NOMO-1 treated with DMSO at 0.1 percent for 48 hours (cell line): ENCODE data around the gene CCDC188.

ENCODE experiments used
- DNase-seq: peaks from one replicate; lab custom pipeline; 2025; ENCODE audit not compliant: unreplicated experiment; lab: John Stamatoyannopoulos, UW

CCDC188 gene

DNA sequence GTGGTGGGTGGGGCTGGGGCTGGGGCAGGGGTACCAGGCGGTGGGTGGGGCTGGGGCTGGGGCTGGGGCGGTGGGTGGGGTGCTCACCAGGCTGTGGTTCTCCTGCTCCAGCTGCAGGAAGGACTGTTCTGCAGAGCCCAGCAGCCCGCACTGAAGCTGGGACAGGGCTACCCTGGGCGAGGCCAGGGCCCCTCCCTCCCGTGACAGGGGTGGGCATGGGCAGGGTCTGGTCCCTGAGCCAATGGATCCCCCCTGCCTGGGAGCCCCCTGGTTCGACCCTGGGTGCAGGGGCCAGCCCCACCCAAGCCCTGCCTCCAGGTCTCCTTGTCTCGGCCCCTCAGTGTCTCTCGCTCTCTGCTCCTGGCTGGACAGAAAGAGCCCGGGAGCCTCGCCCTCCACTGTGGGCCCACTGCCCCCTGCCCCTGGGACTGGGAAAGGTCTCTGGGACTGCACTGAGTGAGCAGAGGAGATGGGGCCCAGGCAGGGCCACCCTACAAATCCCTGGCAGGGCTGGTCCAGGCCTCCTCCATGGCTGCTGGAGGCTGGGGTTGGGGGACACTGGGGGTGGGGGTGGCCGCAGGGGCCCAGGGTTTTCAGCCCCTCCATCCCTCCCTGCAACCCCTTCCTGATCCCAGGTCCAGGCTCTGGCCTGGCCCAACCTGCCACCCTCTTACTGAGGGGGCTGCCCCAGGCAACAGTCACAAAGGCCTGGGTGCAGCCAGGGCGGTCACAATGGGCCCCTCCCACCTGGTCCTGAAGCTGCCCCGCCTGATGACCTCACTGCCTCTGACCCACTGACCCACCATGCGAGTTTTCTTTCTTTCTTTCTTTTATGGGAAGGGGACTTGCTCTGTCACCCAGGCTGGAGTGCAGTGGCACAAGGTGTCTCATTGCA is at the start of gene CCDC188:
Gene CCDC188 (minus strand): TSS at position 675 of the 895 bp plus-strand sequence. CDS start 69 bp downstream, at position 606.
- DNase-seq, result no peak

- no peak for DNase-seq
Measured at GRCh38 chr22:20199906-20200305, 49.1 kb upstream of the CCDC188 start.

DNA sequence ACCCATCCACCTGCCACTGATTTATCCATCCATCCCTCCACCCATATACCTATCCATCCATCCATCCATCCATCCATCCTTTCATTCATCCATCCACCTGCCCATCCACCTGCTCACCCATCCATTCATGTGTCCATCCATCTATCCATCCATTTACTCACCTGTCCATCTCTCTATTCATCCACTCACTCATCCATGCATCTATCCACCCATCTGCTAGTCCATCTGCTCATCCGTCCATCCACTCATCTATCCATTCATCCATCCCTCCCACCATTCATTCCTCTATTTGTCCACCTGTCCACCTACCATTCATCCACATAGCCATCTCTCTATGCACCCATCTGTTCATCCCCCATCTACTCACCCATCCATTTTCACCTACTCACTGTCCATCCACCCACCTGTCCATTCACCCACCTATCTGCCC is 48.6 kb upstream of the CCDC188 start:
- no peak for DNase-seq

- no peak for DNase-seq
Measured at GRCh38 chr22:20198557-20199319, 47.9 kb upstream of the CCDC188 start.

- no peak for DNase-seq
Measured at GRCh38 chr22:20197407-20198030, 46.7 kb upstream of the CCDC188 start.

DNA sequence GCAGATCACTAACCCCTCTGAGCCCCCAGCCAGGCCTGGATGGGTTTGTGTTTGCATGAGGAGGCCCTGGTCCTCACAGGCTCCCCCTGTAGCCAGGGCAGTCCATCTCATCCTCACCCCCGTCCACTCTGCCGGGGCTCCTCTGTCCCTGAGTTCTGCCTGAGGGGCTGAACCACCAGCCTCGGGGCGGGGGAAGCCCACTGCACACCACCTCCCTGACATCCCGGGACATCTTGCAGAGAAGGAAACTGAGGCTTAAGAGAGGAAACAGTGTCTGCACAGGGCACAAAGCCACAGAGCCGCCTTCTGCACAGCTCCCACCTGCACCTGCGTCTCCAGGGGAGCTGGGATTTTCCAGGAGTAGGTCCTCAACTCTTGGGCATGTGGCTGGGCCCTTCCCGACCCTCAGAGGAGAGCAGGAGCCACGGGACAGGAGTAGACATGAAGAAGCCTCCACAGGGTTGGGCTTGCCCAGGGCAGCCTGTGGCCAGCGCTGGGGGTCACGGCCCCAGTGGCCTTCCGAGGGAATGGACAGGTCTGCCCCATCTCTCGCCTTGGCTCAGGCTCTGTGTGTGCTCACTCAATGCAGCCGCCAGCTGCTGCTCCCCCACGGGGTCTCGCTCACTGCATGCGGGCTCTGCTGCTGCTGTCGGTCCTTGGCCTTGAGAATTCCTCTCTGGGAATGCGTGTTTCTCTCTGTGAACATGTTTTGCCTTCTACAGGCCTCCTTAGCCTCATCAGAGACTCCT is 45.4 kb upstream of the CCDC188 start:
- DNase-seq, result no peak

DNA sequence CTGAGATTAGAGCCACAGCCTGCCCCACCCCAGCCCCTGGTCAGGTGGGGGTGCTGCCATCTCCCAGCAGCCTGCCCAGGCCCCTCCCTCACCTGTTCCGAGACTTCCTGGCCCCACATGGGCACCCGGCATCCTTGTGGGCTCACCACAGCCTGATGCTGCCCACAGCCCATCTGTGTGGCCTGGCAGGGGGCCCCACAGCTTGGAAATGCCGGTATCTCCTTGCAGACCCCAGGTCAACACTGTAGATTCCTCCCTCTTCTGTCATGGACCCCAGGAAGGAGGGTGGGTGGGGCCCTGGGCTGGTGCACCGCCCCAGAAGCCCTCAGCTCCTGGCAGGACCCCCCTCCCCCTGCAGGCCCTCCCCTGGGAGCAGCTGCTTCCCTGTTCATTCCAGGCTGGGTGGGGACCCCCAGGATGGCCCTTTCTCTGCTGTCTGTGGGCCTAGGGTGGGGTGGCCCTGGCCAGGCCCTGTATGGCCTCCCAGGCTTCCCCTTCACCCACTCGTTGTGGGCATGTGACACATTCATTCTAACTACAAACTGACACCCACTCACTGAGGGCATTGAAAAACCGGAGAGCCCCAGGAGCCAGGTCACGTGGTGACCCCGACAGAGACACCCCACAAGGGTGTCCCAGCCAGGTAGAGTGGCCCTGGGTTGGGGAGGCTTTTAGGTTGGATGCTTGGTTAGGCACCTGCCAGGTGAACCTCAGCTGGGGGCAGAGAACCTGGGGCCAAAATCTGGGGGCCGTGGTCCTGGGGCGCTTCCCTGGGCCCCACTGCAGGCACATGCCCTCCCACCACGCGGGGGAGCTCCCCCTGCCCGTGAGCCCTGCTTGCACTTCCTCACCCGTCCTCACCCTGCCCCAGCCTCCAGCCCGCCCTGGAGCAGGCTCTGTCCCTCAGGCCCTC is 44.1 kb upstream of the CCDC188 start:
- DNase-seq, result no peak

DNA sequence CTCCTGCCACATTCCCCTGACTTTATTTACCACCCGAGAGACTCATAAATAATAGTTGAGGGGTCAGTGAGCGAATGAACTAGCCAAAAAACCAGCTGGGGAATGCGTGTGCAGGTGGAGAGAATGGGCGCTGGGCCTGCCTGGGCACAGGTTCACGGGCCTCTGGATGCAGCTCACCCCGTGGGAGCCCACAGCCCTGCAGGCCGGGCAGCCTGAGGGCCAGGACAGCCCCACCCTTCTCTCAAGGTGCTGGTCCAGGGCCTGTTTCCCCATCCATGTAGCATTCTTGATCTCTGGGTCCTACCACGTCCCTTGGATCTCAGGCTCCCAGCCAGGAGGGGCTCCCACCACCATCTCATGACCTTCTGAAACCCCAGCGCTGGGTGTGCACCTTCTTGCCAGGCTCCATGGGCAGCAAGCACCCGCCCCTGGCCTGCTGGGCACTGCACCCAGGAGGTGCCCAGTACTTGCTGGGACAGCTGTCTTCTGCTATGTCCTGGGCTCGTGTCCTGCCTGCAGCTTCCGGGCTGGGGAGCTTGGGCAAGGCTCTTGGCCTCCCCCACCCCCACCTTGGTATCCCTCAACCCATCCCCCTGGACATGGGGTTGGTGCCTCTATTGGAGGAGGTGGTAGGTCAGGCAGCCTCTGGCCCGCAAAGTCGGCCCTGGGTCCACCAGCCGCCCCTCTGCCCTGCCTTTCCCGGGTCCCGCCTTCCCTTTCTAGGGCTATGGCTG is 43.1 kb upstream of the CCDC188 start:
- no peak for DNase-seq

DNA sequence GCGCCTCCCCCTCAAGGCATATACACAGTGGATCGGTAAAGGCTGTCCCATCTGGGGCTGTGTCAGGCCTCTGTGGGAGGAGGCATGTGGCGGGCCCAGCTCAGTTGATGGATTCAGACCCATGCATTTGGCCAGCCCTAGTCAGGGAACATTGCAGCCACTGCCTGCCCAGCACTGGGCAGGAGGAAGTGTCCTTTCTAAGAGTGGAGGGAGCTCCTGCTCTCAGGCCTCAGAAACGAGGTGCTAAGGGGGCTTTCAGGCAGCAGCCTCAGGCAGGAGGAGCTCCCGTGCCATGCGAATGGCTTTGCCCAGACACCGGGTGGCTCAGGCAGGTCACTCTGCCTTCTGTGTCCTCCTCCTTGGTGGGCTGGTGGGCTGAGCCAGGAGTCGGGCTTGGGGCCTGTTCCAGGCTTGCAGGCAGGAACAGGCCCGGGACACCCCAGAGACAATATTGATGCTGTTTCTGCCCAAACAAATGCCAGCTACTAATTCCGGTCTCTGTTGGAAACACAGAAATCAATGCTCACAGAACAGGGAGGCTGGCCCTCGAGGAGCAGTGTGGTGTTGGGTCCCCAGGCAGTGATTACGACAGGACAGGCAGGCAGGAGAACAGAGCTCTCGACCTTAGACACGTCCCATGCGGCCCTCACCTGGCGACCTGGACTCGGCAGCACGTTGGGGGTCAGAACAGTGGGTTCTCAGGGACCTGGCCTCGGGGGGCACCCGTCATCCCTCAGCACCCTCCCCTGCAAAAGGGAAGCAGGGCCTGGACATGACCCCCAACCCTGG is 42.3 kb upstream of the CCDC188 start:
- DNase-seq, result no peak

GRCh38 chr22:20192293-20192971 is 41.6 kb upstream of the CCDC188 start:
- no peak for DNase-seq

DNA sequence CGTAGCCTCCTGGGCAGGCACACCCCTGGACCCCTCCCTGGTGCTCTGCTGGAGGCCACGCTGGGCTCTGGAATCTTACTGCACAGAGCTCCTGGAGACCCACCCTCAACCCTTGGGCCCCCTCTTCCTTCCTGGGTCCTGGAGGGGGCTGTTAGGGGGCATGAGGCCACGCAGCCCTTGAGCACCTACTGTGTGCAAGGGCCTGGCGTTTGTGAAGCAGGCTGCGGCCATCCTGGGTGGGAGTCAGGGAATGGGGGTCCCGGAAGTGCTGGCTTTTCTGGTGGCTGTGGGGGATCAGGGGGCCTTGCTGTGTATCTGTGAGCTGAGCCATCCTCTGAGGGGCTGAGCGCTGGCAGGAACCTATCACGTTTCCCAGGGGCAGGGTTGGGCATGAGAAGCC is 40.9 kb upstream of the CCDC188 start:
- DNase-seq, result no peak

GRCh38 chr22:20191000-20191515 is 40.2 kb upstream of the CCDC188 start:
- no peak for DNase-seq

- no peak for DNase-seq
Measured at GRCh38 chr22:20188567-20188877, 37.7 kb upstream of the CCDC188 start.

DNA sequence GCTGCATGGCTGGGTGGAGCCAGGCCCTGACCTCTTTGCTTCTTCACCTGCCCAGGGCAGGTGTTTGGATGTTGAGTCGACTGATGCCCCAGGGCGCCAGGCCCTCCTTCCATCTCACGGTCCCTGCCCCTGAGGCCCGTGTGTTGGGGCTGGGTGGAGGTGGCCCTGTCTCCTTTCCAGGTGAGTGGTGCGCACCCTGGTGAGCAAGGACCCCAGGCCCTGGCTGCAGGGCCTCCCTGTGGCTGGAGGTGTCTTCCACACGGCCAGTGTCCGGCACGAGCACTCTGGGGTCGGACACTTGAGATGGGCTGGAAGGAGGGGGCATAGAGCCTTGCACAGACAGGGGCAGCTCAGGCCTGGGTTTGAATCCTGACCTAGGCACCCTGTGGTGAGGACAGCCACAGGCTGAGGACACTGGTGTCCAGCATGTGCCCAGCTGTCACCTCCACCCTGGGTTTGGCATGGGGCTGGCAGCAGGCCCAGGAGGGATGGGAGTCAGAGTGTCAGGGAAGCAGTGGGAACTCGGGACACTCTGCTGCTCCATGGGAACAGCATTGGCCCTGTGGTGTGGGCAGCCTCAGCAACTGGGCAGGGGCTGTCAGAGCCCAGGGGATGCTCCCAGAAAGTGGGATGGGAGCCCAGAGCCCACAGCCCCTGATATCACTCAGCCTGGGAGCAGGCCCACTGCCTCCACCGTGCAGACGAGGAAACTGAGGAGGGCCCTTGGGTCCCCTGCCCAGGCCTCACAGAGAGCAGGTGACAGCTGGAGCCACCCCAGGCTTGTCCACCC is 37.1 kb upstream of the CCDC188 start:
- no peak for DNase-seq

DNA sequence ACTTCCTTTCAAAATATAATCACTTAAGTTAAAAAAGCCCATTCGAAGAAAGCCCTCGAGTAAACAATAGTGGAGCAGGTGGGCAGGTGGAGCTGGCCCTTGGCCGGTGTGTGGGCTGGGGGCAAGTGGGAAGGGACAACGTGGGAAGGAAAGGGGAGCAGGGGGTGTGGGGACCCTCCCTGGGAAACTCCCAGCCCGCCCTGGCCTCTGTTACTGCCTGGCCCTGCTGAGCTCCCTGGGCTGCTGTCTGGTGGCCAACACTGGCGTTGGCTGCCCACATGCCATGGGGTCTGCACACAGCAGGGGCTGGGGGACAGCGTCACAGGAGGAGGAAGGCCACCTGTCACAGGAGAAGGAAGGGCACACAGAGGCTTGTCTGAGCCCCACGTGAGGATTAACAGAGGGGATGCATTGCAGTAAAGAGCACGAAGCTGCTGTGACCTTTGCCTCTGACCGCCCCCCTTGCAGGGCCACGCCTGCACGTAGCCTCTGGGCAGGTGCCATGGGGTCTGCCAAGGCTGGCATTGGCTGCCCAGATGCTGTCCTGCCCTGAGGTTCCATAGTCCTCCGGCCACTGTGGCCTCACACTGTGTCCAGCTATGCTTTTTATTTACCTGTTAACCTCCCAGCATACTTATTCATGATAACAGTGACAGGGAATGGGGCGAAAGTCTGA is 36.2 kb upstream of the CCDC188 start:
- no peak for DNase-seq

DNA sequence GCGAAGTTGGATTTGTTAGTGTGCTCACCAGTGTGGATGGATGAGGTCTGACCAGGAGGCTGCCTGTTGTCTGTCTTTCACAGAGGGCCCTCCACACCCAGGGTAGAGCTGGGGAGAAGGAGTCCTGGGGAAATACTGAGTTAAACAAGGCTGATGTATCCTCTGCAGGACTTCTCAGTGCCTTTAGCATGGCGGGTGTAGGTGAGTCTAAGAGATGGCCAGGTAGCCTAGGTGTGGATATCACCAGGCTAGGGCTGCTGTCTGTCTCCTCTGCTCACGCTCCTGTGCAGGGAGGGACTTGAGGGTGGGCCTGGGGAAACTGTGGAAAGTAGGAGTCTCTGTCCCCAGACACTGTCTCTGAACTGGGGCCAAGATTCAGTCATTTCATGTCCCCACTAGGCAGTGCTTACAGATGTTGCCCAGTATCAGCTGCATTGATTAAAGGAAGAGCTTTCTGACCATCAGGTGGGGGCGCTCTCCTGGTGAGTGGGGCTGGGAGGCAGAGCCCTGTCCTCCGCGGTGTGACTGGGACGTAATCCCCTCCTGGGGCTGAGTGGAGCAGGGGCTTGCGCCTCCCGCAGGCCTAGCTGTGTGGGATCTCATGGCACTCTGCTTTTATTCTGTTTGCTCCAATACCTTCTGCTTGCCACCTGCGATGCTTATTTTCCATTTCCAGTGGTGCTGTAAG is 35.5 kb upstream of the CCDC188 start:
- no peak for DNase-seq
